DOHH2 (cell line): Measurements from ENCODE around the gene ACER3.

Source experiments
- H3F3A ChIP-seq: fragments of 200-600 bp; sonication (generic), shearing (Covaris generic); 2 replicates; pipeline ENCODE4 v1.6.0; 2016; ENCODE audit warnings: antibody characterized with exemption, mild to moderate bottlenecking; ENCODE audit not compliant: control insufficient read depth, insufficient read depth
- H3K27ac ChIP-seq: fragments of 200-600 bp; sonication (generic); 2 replicates; pipeline ENCODE4 v1.5.1; 2014; ENCODE audit warnings: low read depth, mild to moderate bottlenecking, low read length, moderate library complexity
- H3K27me3 ChIP-seq: fragments of 200-600 bp; sonication (generic); 2 replicates; pipeline ENCODE4 v1.6.1; 2014; ENCODE audit warnings: mild to moderate bottlenecking, low read length, mixed read lengths; ENCODE audit not compliant: control insufficient read depth
- H3K36me3 ChIP-seq: fragments of 200-600 bp; sonication (generic); 2 replicates; pipeline ENCODE4 v1.6.1; 2014; ENCODE audit warnings: mild to moderate bottlenecking, low read length, moderate library complexity, mixed read lengths; ENCODE audit not compliant: control insufficient read depth
- H3K4me1 ChIP-seq: fragments of 200-600 bp; sonication (generic); 2 replicates; pipeline ENCODE4 v1.6.1; 2014; ENCODE audit warnings: mild to moderate bottlenecking, low read length, mixed read lengths; ENCODE audit not compliant: control insufficient read depth
- H3K4me2 ChIP-seq: fragments of 200-600 bp; sonication (generic); 2 replicates; pipeline ENCODE4 v1.6.0; 2014; ENCODE audit warnings: mild to moderate bottlenecking, low read length, moderate library complexity
- H3K4me3 ChIP-seq: fragments of 200-600 bp; sonication (generic); 2 replicates; pipeline ENCODE4 v1.5.1; 2014; ENCODE audit warnings: mild to moderate bottlenecking, low read length, mixed read lengths
- H3K79me2 ChIP-seq: fragments of 200-600 bp; sonication (generic); 2 replicates; pipeline ENCODE4 v1.6.1; 2014; ENCODE audit warnings: mild to moderate bottlenecking, low read length, mixed read lengths; ENCODE audit not compliant: control insufficient read depth
- H3K9me2 ChIP-seq: fragments of 200-600 bp; sonication (generic); replicated peaks from 2 replicates; pipeline ENCODE4 v1.6.1; 2014; ENCODE audit warnings: mild to moderate bottlenecking, low read length, mixed read lengths; ENCODE audit not compliant: control insufficient read depth
- H3K9me3 ChIP-seq: fragments of 200-600 bp; sonication (generic); 2 replicates; pipeline ENCODE4 v1.6.1; 2014; ENCODE audit warnings: antibody characterized with exemption, low read length, mixed read lengths; ENCODE audit not compliant: control insufficient read depth, insufficient read depth
- H4K20me1 ChIP-seq: fragments of 200-600 bp; sonication (generic); 2 replicates; pipeline ENCODE4 v1.6.0; 2014; ENCODE audit warnings: low read depth, mild to moderate bottlenecking, antibody characterized with exemption, low read length, moderate library complexity; ENCODE audit not compliant: control insufficient read depth, insufficient read depth
- EZH2phosphoT487 ChIP-seq: fragments of 200-600 bp; sonication (generic); IDR thresholded peaks from 2 replicates; pipeline ENCODE4 v1.6.1; 2017; ENCODE audit warnings: borderline replicate concordance, mild to moderate bottlenecking, antibody characterized with exemption, low read length, moderate library complexity, mixed read lengths
- TF ChIP-seq, protein P1 (sequence below): fragments of 200-600 bp; sonication (generic); IDR thresholded peaks from one replicate; pipeline ENCODE4 v1.5.1; 2014; ENCODE audit warnings: antibody characterized with exemption, mild to moderate bottlenecking, low read depth, low read length; ENCODE audit not compliant: poor library complexity, severe bottlenecking

The ACER3 gene

DNA sequence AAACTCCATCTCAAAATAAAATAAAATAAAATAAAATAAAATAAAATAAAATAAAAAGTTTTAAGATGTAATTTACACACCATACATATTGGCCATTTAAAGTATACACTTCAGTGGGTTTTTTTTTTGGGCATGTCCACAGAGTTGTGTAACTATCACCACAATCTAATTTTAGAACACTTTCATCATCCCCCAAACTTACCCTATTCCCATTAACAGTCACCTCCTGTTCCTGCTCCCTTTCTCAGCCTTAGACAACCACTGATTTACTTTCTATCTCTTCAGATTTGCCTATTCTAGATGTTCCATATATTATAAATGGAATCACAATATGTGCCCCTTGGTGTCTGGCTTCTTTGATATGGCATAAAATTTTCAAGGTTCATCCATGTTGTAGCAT lies 4.6 kb upstream of the ACER3 start:
- 0 out of 2 replicates have a peak, but pooled peaks cover 3% of the 10 kb centered on the region for H3K36me3 ChIP-seq
- peaks cover 25% of the 10 kb centered on the region for H3K4me1 ChIP-seq
- no peaks in the 10 kb centered on the region for H3K27me3 ChIP-seq
- H3K9me2 ChIP-seq: no peaks in the 10 kb centered on the region
- H3K4me3 ChIP-seq: no peak overlapping the region
- H3K4me2 ChIP-seq: no peak overlapping the region
- peaks cover 3% of the 10 kb centered on the region; the same call in 1 of the 2 replicates for H3F3A ChIP-seq
- no peak overlapping the region for H3K27ac ChIP-seq
- TF ChIP-seq EZH2phosphoT487: no peak
- TF ChIP-seq, protein P1, sequence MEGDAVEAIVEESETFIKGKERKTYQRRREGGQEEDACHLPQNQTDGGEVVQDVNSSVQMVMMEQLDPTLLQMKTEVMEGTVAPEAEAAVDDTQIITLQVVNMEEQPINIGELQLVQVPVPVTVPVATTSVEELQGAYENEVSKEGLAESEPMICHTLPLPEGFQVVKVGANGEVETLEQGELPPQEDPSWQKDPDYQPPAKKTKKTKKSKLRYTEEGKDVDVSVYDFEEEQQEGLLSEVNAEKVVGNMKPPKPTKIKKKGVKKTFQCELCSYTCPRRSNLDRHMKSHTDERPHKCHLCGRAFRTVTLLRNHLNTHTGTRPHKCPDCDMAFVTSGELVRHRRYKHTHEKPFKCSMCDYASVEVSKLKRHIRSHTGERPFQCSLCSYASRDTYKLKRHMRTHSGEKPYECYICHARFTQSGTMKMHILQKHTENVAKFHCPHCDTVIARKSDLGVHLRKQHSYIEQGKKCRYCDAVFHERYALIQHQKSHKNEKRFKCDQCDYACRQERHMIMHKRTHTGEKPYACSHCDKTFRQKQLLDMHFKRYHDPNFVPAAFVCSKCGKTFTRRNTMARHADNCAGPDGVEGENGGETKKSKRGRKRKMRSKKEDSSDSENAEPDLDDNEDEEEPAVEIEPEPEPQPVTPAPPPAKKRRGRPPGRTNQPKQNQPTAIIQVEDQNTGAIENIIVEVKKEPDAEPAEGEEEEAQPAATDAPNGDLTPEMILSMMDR: no peak
- no peaks in the 10 kb centered on the region for H3K9me3 ChIP-seq
- H4K20me1 ChIP-seq: no peaks in the 10 kb centered on the region
- peaks cover 3% of the 10 kb centered on the region for H3K79me2 ChIP-seq

DNA sequence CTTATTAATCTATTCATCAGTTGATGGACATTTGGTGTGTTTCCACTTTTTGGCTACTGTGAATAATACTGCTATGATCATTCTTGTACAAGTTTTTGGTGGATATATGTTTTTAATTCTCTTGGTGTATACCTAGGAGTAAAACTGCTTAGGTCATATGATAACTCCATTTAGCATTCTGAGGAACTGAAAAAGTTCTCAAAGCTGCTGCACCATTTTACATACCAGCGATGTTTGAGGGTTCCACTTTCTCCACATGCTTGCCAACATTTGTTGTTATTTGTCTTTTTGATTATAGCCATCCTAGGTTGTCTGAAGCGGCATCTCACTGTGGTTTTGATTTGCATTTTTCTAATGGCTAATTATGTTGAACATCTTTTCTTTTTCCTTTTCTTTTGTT lies 4.1 kb upstream of the ACER3 start:
- TF ChIP-seq EZH2phosphoT487: no peak
- TF ChIP-seq, protein P1: no peak
- Histone ChIP-seq H3K4me1 (peaks cover 28% of the 10 kb centered on the region), H4K20me1 (no peaks in the 10 kb centered on the region), H3K36me3 (0 out of 2 replicates have a peak, but pooled peaks cover 4% of the 10 kb centered on the region), H3K4me3 (no peak overlapping the region), H3K9me2 (no peaks in the 10 kb centered on the region), H3K27ac (no peak overlapping the region), H3K4me2 (no peak overlapping the region), H3F3A (peaks cover 3% of the 10 kb centered on the region; the same call in 1 of the 2 replicates), H3K9me3 (no peaks in the 10 kb centered on the region), H3K79me2 (peaks cover 7% of the 10 kb centered on the region), H3K27me3 (no peaks in the 10 kb centered on the region)

DNA sequence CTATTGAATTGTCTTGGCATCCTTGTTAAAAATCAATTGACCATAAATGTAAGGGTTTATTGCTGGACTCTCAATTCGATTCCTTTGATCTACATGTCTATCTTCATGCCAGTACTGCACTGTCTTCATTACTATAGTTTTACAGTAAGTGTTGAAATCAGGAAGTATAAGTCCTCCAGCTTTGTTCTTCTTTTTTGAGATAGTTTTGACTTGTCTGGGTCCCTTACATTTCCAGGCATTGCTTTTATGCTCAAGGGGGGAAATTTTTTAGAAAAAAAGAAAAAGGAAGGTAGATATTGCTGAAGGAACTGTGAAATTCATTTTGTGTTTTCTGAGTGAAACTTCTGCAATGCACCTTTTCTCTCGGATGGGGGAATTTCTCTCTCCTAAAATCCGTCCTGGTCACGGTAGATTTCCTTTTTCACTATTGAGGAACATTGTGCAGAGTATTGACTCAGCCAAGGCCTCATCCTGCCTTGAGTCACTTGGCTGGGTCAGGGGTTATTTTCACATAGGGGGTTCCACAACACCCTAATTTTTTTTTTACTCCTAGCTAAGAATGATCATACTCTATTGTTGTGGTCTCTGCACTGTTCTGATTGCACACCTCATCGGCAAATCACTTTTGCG lies 2.8 kb upstream of the ACER3 start:
- peaks cover 35% of the 10 kb centered on the region for H3K4me1 ChIP-seq
- no peaks in the 10 kb centered on the region for H3K9me3 ChIP-seq
- H3K36me3 ChIP-seq: 0 out of 2 replicates have a peak, but pooled peaks cover 4% of the 10 kb centered on the region
- no peak overlapping the region for H3K27ac ChIP-seq
- peaks cover 16% of the 10 kb centered on the region for H3K79me2 ChIP-seq
- no peak overlapping the region for H3K4me3 ChIP-seq
- no peak overlapping the region for H3K4me2 ChIP-seq
- peaks cover 3% of the 10 kb centered on the region; the same call in 1 of the 2 replicates for H3F3A ChIP-seq
- no peaks in the 10 kb centered on the region for H4K20me1 ChIP-seq
- H3K9me2 ChIP-seq: no peaks in the 10 kb centered on the region
- TF ChIP-seq EZH2phosphoT487: no peak
- TF ChIP-seq, protein P1: no peak
- no peaks in the 10 kb centered on the region for H3K27me3 ChIP-seq
